ENCODE data around the gene CEP104. TPM values are rescaled to one million over a fixed set of nuclear protein-coding genes. Genes with fewer than 3 reads are reported as not detected.

Gene CEP104
- total and polyA plus RNA-seq, 9 of the 15 experiments (the other 6 are each of a cell fraction or from before 2014, with no cell fraction given) = 11.2 to 63.4 (median 42.6) TPM

- TF ChIP-seq GTF3C2 (IDR thresholded peaks at IDR 0.05; ENCODE audit: borderline replicate concordance, extremely low read depth, insufficient read length) (no peak), HNRNPK (IDR thresholded peaks at IDR 0.05; ENCODE audit: low read depth, low read length, poor library complexity, severe bottlenecking) (no peak), ZEB2 (IDR thresholded peaks at IDR 0.05) (no peak), SMARCE1 (IDR thresholded peaks at IDR 0.05) (no peak), HNRNPLL (IDR thresholded peaks at IDR 0.05; ENCODE audit: low read depth, low read length, poor library complexity, severe bottlenecking) (no peak), L3MBTL2 (IDR thresholded peaks at IDR 0.05) (no peak), FOXA1 (IDR thresholded peaks at IDR 0.05; ENCODE audit: borderline replicate concordance) (no peak), ZNF224 (CRISPR knock-in tag; IDR thresholded peaks at IDR 0.05) (no peak), RFX5 (IDR thresholded peaks at IDR 0.05; ENCODE audit: low read depth, low read length) (no peak), ZBTB8A (IDR thresholded peaks at IDR 0.05; ENCODE audit: partially characterized antibody) (no peak), TCF7L2 (IDR thresholded peaks at IDR 0.05; ENCODE audit: low read depth, low read length) (no peak), NELFE (IDR thresholded peaks at IDR 0.05; ENCODE audit: insufficient read depth, insufficient read length) (no peak), ZNF717 (CRISPR knock-in tag; IDR thresholded peaks at IDR 0.05) (no peak), NCOA2 (IDR thresholded peaks at IDR 0.05; ENCODE audit: partially characterized antibody in 2 of 2) (no peak), PTBP1 (IDR thresholded peaks at IDR 0.05; ENCODE audit: low read depth, low read length) (0 out of 2 replicates have a peak, but pooled peaks have one; percentile 28), HMBOX1 (IDR thresholded peaks at IDR 0.05) (peak; percentile 80; the same call in 1 of the 2 replicates), PHF21A (IDR thresholded peaks at IDR 0.05; ENCODE audit: borderline replicate concordance, low read depth) (no peak), MYC (IDR thresholded peaks at IDR 0.05; ENCODE audit: low read depth, low read length) (no peak), MYC (CRISPR knock-in tag; IDR thresholded peaks at IDR 0.05; ENCODE audit: borderline replicate concordance, low read depth) (no peak), ZNF740 (CRISPR knock-in tag; IDR thresholded peaks at IDR 0.05) (no peak), ZNF740 (tag; IDR thresholded peaks at IDR 0.05) (no peak), YY1 (IDR thresholded peaks at IDR 0.05; ENCODE audit: borderline replicate concordance in 1 of 3, control insufficient read depth in 1 of 3, extremely low read depth in 1 of 3, insufficient read depth in 3 of 3, insufficient read length in 1 of 3, insufficient replicate concordance in 2 of 3, low read depth in 1 of 3, low read length in 2 of 3) (peak in 2 of 3 experiments; percentile 75 to 86), NUFIP1 (IDR thresholded peaks at IDR 0.05; ENCODE audit: partially characterized antibody) (no peak)
These were observed 12.8 kb upstream of the CEP104 start (continued) for GRCh38 chr1:3869751-3870301.
